Panc1 (cell line): Measurements from ENCODE around the gene PTRH2. TPM values are rescaled to one million over a fixed set of nuclear protein-coding genes. Genes with fewer than 3 reads are reported as not detected.

Source experiments
- ATAC-seq: fragments of 200-7000 bp; cut with Tn5 transposase; 2 replicates; pipeline ENCODE4 v1.9.1; 2020; ENCODE audit warnings: mild to moderate bottlenecking, moderate library complexity
- BruUV-seq: library from RNA; stranded (reverse); fragments of 400-500 nt; replicated peaks from 2 replicates; lab custom pipeline; 2021; lab: Mats Ljungman, UMichigan
- CTCF ChIA-PET: fragments of 300-600 bp; sonication (Branson Sonifier 250); formaldehyde crosslinking; loops from one replicate; lab custom pipeline; 2022; ENCODE audit warnings: antibody characterized with exemption; lab: Charles Lee
- POLR2A ChIA-PET: fragments of 300-600 bp; sonication (Branson Sonifier 250); formaldehyde crosslinking; loops from one replicate; lab custom pipeline; 2022; ENCODE audit warnings: antibody characterized with exemption; lab: Charles Lee
- DNase-seq: peaks from one replicate; pipeline ENCODE4 v3.0.0-alpha.2; 2010; ENCODE audit warnings: low read depth, low spot score
- H3K27ac ChIP-seq: 2 replicates; pipeline ENCODE4 v1.5.1; 2011; ENCODE audit warnings: mild to moderate bottlenecking, low read length, inconsistent platforms
- H3K27me3 ChIP-seq: fragments of 200-500 bp; sonication (Bioruptor generic); 2 replicates; pipeline ENCODE4 v1.6.0; 2014; ENCODE audit warnings: low read length, inconsistent platforms; ENCODE audit not compliant: control insufficient read depth, insufficient read depth
- H3K36me3 ChIP-seq: fragments of 200-500 bp; sonication (Bioruptor generic); 2 replicates; pipeline ENCODE4 v1.5.1; 2014; ENCODE audit warnings: inconsistent platforms, mild to moderate bottlenecking, low read length, moderate library complexity; ENCODE audit not compliant: control insufficient read depth, insufficient read depth
- H3K4me1 ChIP-seq: 2 replicates; pipeline ENCODE4 v1.5.1; 2011; ENCODE audit warnings: inconsistent platforms, mild to moderate bottlenecking, low read length, moderate library complexity; ENCODE audit not compliant: control insufficient read depth, insufficient read depth
- H3K4me3 ChIP-seq, 2 experiments: 2 replicates each; pipeline ENCODE4 v1.5.1; 2011 to 2012; ENCODE audit warnings: low read depth in 2 of 2, low read length in 2 of 2, mild to moderate bottlenecking in 2 of 2, inconsistent platforms in 1 of 2, moderate library complexity in 1 of 2
- H3K9me3 ChIP-seq: fragments of 200-500 bp; sonication (Bioruptor generic); 2 replicates; pipeline ENCODE4 v1.5.1; 2014; ENCODE audit warnings: low read depth, mild to moderate bottlenecking, inconsistent platforms, low read length, moderate library complexity; ENCODE audit not compliant: control insufficient read depth, insufficient read depth
- POLR2AphosphoS5 ChIP-seq: IDR thresholded peaks from 2 replicates; pipeline ENCODE4 v1.6.1; 2012; ENCODE audit warnings: mild to moderate bottlenecking, low read depth, low read length, moderate library complexity
- REST ChIP-seq, 2 experiments: IDR thresholded peaks; 2 replicates each; pipeline ENCODE4 v1.6.1; 2011 to 2012; ENCODE audit warnings: low read depth in 2 of 2, control low read depth in 1 of 2, low read length in 1 of 2, mild to moderate bottlenecking in 1 of 2, moderate library complexity in 1 of 2; ENCODE audit not compliant: insufficient read depth in 1 of 2
- SIN3A ChIP-seq: IDR thresholded peaks from 2 replicates; pipeline ENCODE4 v1.6.1; 2012; ENCODE audit warnings: low read depth, mild to moderate bottlenecking, low read length, moderate library complexity, borderline replicate concordance; ENCODE audit not compliant: insufficient read depth
- TCF7L2 ChIP-seq: IDR thresholded peaks from 2 replicates; pipeline ENCODE4 v1.6.1; 2011; ENCODE audit warnings: mild to moderate bottlenecking, low read depth, low read length, inconsistent platforms
- in situ Hi-C: cut with HindIII; loops from 2 replicates; pipeline ENCODE4 v1.10.0; 2016; ENCODE audit warnings: low sequenced_read_pairs, low pct_unique_long_range_greater_than_20kb
- intact Hi-C: fragments of 100-400 bp; cut with micrococcal nuclease; formaldehyde crosslinking; loops from one replicate; pipeline ENCODE4 v1.10.0; 2022; ENCODE audit not compliant: unreplicated experiment
- total RNA-seq: library from RNA; stranded (reverse); gene quantifications from one replicate; pipeline ENCODE4 v1.2.1, GENCODE V29; 2021; ENCODE audit not compliant: unreplicated experiment
- TF ChIP-seq, protein P1 (sequence below): fragments of 450-650 bp; IDR thresholded peaks from 2 replicates; pipeline ENCODE4 v1.5.1; 2017; ENCODE audit warnings: mild to moderate bottlenecking

The PTRH2 gene
- total RNA-seq, 1 experiment from 2014 or later, result 40.2 TPM

- no peak for ATAC-seq
- Histone ChIP-seq H3K36me3 (peaks cover 12% of the 10 kb centered on the region; the same call in 1 of the 2 replicates), H3K27me3 (no peaks in the 10 kb centered on the region), H3K27ac (peak overlapping the region; percentile 100), H3K9me3 (no peaks in the 10 kb centered on the region), H3K4me3 (no peak overlapping the region), H3K4me1 (peaks cover 54% of the 10 kb centered on the region)
- DNase-seq, result no peak
- ChIA-PET POLR2A (interaction anchor here (0.6 to 4.4 kb wide), 3 partner anchors 80 to 90 kb away, joined by 3 to 77 read pairs (median 7); no protein-coding TSS in a partner anchor), CTCF (interaction anchor here (0.6 kb wide), 2 partner anchors 34 to 171 kb away, joined by 4 to 7 read pairs; no protein-coding TSS in a partner anchor)
- TF ChIP-seq TCF7L2, result no peak
- intact Hi-C loops (loop anchor here (5.0 kb wide), 1 partner anchor 95 kb away; no protein-coding TSS in a partner anchor), in situ Hi-C loops (no loop called here)
- no TSS peak for BruUV-seq
These were observed 44.8 kb upstream of the PTRH2 start for GRCh38 chr17:59751955-59752413.

GRCh38 chr17:59748591-59748990 lies 41.4 kb upstream of the PTRH2 start:
- no TSS peak for BruUV-seq
- DNase-seq, result no peak
- TF ChIP-seq REST (IDR thresholded peaks at IDR 0.05; ENCODE audit: insufficient read depth in 1 of 2, low read depth in 2 of 2, low read length in 1 of 2) (no peak), SIN3A (no peak), TCF7L2 (no peak), POLR2AphosphoS5 (no peak)
- TF ChIP-seq, protein P1, sequence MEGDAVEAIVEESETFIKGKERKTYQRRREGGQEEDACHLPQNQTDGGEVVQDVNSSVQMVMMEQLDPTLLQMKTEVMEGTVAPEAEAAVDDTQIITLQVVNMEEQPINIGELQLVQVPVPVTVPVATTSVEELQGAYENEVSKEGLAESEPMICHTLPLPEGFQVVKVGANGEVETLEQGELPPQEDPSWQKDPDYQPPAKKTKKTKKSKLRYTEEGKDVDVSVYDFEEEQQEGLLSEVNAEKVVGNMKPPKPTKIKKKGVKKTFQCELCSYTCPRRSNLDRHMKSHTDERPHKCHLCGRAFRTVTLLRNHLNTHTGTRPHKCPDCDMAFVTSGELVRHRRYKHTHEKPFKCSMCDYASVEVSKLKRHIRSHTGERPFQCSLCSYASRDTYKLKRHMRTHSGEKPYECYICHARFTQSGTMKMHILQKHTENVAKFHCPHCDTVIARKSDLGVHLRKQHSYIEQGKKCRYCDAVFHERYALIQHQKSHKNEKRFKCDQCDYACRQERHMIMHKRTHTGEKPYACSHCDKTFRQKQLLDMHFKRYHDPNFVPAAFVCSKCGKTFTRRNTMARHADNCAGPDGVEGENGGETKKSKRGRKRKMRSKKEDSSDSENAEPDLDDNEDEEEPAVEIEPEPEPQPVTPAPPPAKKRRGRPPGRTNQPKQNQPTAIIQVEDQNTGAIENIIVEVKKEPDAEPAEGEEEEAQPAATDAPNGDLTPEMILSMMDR, result no peak
- Histone ChIP-seq H3K27me3 (no peaks in the 10 kb centered on the region), H3K36me3 (peaks cover 16% of the 10 kb centered on the region; the same call in 1 of the 2 replicates), H3K27ac (peak overlapping the region; percentile 49), H3K9me3 (peaks cover 3% of the 10 kb centered on the region; the same call in 1 of the 2 replicates), H3K4me1 (peaks cover 25% of the 10 kb centered on the region), H3K4me3 (no peak overlapping the region)
- ChIA-PET CTCF (interaction anchor here (1.1 kb wide), 1 partner anchor 110 kb away, joined by 3 read pairs; no protein-coding TSS in a partner anchor), POLR2A (interaction anchor here (0.5 to 1.1 kb wide), 2 partner anchors 37 to 94 kb away, joined by 4 to 5 read pairs; no protein-coding TSS in a partner anchor)
- no peak for ATAC-seq
- in situ Hi-C loops (no loop called here), intact Hi-C loops (no loop called here)
